SW480 (cell line): Measurements from ENCODE around the gene SPRYD7.
"Not testable (repeated sequence)": the region's sequence is repeated elsewhere in the genome, so short reads cannot be mapped to it uniquely, and the experiment has no call there.

ENCODE experiments used
- DNase-seq: peaks from one replicate; pipeline ENCODE4 v3.0.0-alpha.2; 2016; ENCODE audit warnings: low spot score

The SPRYD7 gene

GRCh38 chr13:49932868-49933267 is 3.3 kb downstream of the SPRYD7 start:
- DNase-seq, result no peak

GRCh38 chr13:49932066-49932465 is 4.1 kb downstream of the SPRYD7 start:
- DNase-seq, result no peak

- no peak for DNase-seq
These were observed 8.4 kb downstream of the SPRYD7 start for GRCh38 chr13:49927755-49928154.

- no peak for DNase-seq
These were observed 10.2 kb downstream of the SPRYD7 start for GRCh38 chr13:49925881-49926418.

- no peak for DNase-seq
These were observed 13.8 kb downstream of the SPRYD7 start for GRCh38 chr13:49922301-49922700.

- DNase-seq, result not testable (repeated sequence)
These were observed 15.2 kb downstream of the SPRYD7 start for GRCh38 chr13:49920969-49921368.

GRCh38 chr13:49918106-49918505 is 18.0 kb downstream of the SPRYD7 start:
- not testable (repeated sequence) for DNase-seq

- DNase-seq, result no peak
These were observed 21.2 kb downstream of the SPRYD7 start for GRCh38 chr13:49914947-49915346.

- no peak for DNase-seq
These were observed 27.5 kb downstream of the SPRYD7 start for GRCh38 chr13:49908637-49909036.

- peak; percentile 29 for DNase-seq
These were observed 31.2 kb downstream of the SPRYD7 start for GRCh38 chr13:49904729-49905456.

- no peak for DNase-seq
These were observed 37.3 kb downstream of the SPRYD7 start for GRCh38 chr13:49898792-49899191.

- DNase-seq, result no peak
These were observed 38.4 kb downstream of the SPRYD7 start for GRCh38 chr13:49897713-49898112.

GRCh38 chr13:49895826-49896225 is 40.3 kb downstream of the SPRYD7 start:
- DNase-seq, result no peak

GRCh38 chr13:49893591-49893990 is 42.5 kb downstream of the SPRYD7 start:
- DNase-seq, result no peak

- no peak for DNase-seq
These were observed 45.8 kb downstream of the SPRYD7 start for GRCh38 chr13:49890376-49890775.

GRCh38 chr13:49878682-49879081 is 57.5 kb downstream of the SPRYD7 start:
- no peak for DNase-seq

- no peak for DNase-seq
These were observed 58.4 kb downstream of the SPRYD7 start for GRCh38 chr13:49877629-49878218.

- no peak for DNase-seq
These were observed 61.7 kb downstream of the SPRYD7 start for GRCh38 chr13:49874430-49874829.

- DNase-seq, result peak; percentile 31
These were observed 66.6 kb downstream of the SPRYD7 start for GRCh38 chr13:49869519-49869918.

- no peak for DNase-seq
These were observed 68.3 kb downstream of the SPRYD7 start for GRCh38 chr13:49867834-49868233.

GRCh38 chr13:49865218-49865617 is 70.9 kb downstream of the SPRYD7 start:
- no peak for DNase-seq

GRCh38 chr13:49864509-49864908 is 71.6 kb downstream of the SPRYD7 start:
- no peak for DNase-seq
